Measurements from ENCODE around the gene PFKFB1.

DNA sequence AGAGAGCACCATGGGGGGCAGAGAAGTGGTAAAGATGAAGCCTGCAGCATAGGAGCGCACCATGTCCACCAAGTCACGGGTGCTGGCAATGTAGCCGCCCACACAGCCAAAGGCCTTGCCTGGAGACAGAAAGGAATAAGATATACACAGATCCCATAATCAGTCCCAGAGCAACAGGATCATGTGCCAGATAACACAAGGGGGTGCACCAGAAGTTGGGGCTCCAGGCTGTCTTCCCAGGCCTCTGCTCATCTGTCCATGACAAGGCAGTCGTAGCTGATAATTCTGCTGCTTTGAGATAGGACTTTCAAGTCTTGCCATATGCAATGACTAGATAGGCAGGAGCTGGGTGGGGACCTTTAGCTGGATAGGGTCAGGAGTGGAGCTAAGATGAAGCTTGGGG, 20.9 kb upstream of the PFKFB1 start:
- TF ChIP-seq POLR2A (IDR thresholded peaks at IDR 0.05): no peak
- TF ChIP-seq, protein P1, sequence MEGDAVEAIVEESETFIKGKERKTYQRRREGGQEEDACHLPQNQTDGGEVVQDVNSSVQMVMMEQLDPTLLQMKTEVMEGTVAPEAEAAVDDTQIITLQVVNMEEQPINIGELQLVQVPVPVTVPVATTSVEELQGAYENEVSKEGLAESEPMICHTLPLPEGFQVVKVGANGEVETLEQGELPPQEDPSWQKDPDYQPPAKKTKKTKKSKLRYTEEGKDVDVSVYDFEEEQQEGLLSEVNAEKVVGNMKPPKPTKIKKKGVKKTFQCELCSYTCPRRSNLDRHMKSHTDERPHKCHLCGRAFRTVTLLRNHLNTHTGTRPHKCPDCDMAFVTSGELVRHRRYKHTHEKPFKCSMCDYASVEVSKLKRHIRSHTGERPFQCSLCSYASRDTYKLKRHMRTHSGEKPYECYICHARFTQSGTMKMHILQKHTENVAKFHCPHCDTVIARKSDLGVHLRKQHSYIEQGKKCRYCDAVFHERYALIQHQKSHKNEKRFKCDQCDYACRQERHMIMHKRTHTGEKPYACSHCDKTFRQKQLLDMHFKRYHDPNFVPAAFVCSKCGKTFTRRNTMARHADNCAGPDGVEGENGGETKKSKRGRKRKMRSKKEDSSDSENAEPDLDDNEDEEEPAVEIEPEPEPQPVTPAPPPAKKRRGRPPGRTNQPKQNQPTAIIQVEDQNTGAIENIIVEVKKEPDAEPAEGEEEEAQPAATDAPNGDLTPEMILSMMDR (IDR thresholded peaks at IDR 0.05): no peak
